ENCODE measurements around the gene GPR137. TPM values are rescaled to one million over a fixed set of nuclear protein-coding genes. Genes with fewer than 3 reads are reported as not detected.

The GPR137 gene
- total and polyA plus RNA-seq, 9 of the 15 experiments (the other 6 are each of a cell fraction or from before 2014, with no cell fraction given) = 0.32 to 26.7 (median 10.7) TPM

- TF ChIP-seq ZEB2 (IDR thresholded peaks at IDR 0.05) = peak; percentile 77
- TF ChIP-seq HOXB6 (CRISPR knock-in tag; IDR thresholded peaks at IDR 0.05; ENCODE audit: borderline replicate concordance) = no peak
- peak; percentile 44 for TF ChIP-seq POLR2B (IDR thresholded peaks at IDR 0.05; ENCODE audit: low read depth, partially characterized antibody)
- TF ChIP-seq ZNF124 (CRISPR knock-in tag; IDR thresholded peaks at IDR 0.05) = no peak
- peak; percentile 32; the same call in 1 of the 2 replicates for TF ChIP-seq XRCC5 (IDR thresholded peaks at IDR 0.05; ENCODE audit: low read depth, low read length)
- no peak for TF ChIP-seq SLC30A9 (CRISPR knock-in tag; IDR thresholded peaks at IDR 0.05)
- no peak for TF ChIP-seq ZKSCAN1 (IDR thresholded peaks at IDR 0.05; ENCODE audit: low read depth, low read length)
- TF ChIP-seq ZNF408 (CRISPR knock-in tag; IDR thresholded peaks at IDR 0.05; ENCODE audit: low read depth) = no peak
- no peak for TF ChIP-seq DDX20 (tag; IDR thresholded peaks at IDR 0.05; ENCODE audit: low read depth)
- no peak for TF ChIP-seq ZNF449 (CRISPR knock-in tag; IDR thresholded peaks at IDR 0.05)
- TF ChIP-seq ELK1 (CRISPR knock-in tag; IDR thresholded peaks at IDR 0.05) = no peak
- TF ChIP-seq MBD1 (CRISPR knock-in tag; IDR thresholded peaks at IDR 0.05) = no peak
- peak; percentile 87 for TF ChIP-seq HDAC2 (IDR thresholded peaks at IDR 0.05)
- TF ChIP-seq RBM15 (IDR thresholded peaks at IDR 0.05; ENCODE audit: insufficient read depth, low read length) = no peak
- TF ChIP-seq SFPQ (IDR thresholded peaks at IDR 0.05; ENCODE audit: low read depth, low read length) = no peak
- no peak for TF ChIP-seq RFX5 (IDR thresholded peaks at IDR 0.05; ENCODE audit: low read depth, low read length)
- TF ChIP-seq ZNF12 (CRISPR knock-in tag; IDR thresholded peaks at IDR 0.05) = no peak
- peak; percentile 95 for TF ChIP-seq ZBTB26 (CRISPR knock-in tag; IDR thresholded peaks at IDR 0.05)
- TF ChIP-seq ZSCAN29 (IDR thresholded peaks at IDR 0.05) = no peak
- peak; percentile 68; the same call in 1 of the 2 replicates for TF ChIP-seq ETV5 (CRISPR knock-in tag; IDR thresholded peaks at IDR 0.05; ENCODE audit: low read depth)
These were observed 46.1 kb downstream of the GPR137 start (continued) for GRCh38 chr11:64331569-64332371.
